ENCODE results near the gene ACTL9.
A peak's percentile ranks its signal among the peaks of the same experiment; 100 is the strongest.

Gene ACTL9

DNA sequence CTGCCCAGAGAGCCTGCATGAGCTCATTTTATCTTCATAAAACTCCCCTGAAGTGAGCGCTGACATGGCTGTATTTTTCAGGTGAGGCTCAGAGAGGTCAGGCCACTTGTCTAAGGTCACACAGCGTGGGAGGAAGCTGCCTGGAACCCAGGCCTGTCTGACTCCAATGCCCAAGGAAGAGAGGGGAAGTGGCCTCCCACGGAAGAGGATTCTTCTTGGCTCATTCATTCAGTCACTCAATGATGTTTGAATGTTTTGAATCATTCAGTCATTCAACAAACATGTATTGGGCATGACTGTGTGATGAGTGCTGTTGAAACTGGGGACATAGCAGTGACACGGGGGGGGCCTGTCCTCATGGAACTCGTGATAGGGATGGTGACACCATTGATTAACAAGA lies 12.0 kb downstream of the ACTL9 start:
- no peak for DNase-seq (ENCODE audit: low read depth in 2 of 2)

DNA sequence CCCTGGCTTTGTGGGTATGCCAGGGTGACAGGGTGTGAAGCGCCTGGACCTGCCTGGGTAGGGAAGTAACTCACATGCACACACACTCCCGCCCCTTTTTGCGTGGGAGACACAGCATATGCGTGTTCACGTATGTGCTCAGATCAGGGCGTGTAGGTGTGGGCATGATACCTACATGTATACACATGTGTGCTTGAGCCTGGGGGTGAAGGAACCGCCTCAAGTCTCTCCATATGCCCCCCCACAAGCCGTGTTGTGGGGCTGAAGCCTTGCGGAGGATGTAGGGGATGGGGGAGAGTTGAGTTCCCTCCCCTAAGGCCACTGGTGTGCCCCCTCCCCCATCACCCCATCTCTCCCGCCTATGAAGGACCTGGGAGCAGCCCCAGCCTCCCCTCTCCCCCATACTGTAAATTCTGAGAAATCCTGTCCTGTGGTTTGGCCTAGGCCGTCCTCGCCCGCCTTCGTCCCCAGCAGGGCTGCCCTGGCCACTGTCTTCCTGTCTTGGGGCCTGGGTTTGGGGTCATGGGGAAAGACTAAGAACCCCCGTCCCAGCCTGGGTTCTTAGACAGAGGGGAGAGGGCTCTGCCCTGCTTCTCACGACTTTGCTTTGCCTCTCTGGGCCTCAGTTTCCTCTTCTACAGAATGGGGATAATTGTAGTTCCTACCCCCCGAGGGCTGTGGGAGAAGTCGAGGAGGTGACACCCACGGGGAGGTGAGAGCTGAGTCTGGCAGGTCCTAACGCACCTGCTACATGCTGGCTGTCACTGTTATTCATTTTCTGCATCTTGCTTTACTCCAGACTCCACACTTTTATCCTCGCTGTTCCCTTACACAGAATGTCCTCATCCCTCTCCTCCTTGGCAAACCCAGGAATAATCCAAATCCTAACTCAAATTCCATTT lies 14.3 kb downstream of the ACTL9 start:
- DNase-seq (ENCODE audit: low read depth in 2 of 2) = no peak

GRCh38 chr19:8682931-8683330 lies 15.7 kb downstream of the ACTL9 start:
- DNase-seq (ENCODE audit: low read depth in 2 of 2) = no peak

GRCh38 chr19:8682472-8682871 lies 16.1 kb downstream of the ACTL9 start:
- DNase-seq (ENCODE audit: low read depth in 2 of 2) = no peak

DNA sequence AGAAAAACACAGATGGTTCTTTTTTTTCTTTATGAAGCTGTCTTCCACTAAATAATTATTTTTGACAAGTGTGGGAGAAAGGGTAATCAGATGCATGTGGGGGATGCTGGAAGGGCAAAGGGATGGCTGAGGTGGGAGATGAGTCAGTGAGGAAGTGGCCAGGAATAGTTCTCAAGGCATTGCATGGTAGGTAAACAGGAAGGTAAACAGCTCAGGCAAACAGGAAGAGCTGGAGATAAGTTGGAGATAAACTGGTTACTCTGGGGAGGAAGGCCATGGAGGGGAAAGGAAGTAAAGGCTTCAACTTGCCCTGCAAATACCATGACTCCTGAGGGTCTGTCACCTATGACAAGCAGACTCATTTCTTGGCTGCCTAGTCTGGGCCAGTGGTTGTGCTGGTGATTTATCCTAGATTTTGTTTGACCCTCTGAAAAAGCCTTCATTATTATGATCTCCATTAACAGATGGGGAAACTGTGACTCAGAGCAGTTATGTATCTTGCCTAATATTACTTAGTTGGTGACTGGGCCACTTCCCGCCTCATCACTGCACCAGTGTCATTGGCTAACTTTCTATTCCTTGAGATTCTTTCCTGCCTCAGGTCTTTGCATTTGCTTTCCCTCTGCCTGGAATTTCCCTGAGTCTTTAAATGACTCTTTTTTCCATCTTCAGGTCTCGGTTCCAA lies 17.1 kb downstream of the ACTL9 start:
- DNase-seq (ENCODE audit: low read depth in 2 of 2) = no peak

DNA sequence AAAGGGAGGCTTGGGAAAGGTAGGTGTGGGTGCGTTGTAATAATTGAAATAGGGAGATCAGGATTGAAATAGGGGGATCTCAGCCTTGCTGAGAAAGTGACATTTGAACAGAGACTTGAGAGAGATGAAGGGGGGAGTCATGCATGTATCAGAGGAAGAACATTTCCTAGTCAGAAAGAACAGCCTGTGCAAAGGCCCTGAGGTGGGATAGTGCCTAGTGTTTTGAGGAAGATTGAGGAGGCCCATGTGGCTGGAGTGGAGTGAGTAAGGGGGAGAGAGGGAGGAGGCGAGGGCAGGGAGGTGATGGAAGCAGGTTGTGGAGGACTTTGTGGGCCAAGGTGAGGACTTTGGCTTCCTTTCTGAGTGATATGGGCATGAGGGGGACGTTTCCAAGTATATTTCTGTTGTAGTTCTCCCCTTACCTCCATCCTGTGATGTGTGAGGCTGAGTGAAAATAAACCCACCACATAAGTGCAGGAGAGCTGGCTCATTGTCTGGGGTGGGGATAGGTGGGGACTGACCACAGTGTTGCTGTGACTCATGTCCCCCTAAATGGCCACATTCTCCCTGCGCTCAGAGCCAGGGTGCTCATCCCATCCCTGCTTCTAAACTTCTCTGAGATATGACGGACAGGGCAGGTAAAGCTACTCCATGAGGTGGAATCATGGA lies 17.8 kb downstream of the ACTL9 start:
- no peak for DNase-seq (ENCODE audit: low read depth in 2 of 2)

DNA sequence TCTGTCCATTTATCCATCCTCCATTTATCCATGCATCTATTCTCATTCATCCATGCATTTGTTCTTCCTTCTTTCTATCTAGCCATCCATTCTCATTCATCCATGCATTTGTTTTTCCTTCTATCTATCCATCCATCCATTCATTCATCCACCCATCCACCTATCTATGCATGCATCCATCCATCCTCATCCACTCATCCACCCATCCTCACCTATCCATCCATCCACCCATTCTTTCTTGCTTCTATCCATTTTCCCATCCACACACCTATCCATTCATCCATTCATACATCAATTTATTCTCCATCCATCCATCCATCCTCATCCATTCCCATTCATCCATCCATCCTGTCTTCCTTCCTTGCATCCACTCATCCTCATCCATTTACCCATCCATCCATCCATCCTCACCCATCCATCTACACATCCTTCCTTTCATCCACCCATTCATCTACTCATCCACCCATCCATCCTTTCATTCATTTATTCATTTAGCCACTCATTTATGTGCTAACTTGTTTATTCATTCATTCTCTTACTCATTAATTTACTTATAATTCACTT lies 20.3 kb downstream of the ACTL9 start:
- DNase-seq (ENCODE audit: low read depth in 2 of 2) = no peak

GRCh38 chr19:8675066-8675465 lies 23.5 kb downstream of the ACTL9 start:
- no peak for DNase-seq (ENCODE audit: low read depth in 2 of 2)

GRCh38 chr19:8673276-8673891 lies 25.2 kb downstream of the ACTL9 start:
- no peak for DNase-seq (ENCODE audit: low read depth in 2 of 2)

GRCh38 chr19:8666814-8667405 lies 31.7 kb downstream of the ACTL9 start:
- DNase-seq (ENCODE audit: low read depth in 2 of 2) = no peak

- no peak for DNase-seq (ENCODE audit: low read depth in 2 of 2)
Measured at GRCh38 chr19:8665468-8666213, 33.0 kb downstream of the ACTL9 start.

- no peak for DNase-seq (ENCODE audit: low read depth in 2 of 2)
Measured at GRCh38 chr19:8664671-8665057, 33.9 kb downstream of the ACTL9 start.

DNA sequence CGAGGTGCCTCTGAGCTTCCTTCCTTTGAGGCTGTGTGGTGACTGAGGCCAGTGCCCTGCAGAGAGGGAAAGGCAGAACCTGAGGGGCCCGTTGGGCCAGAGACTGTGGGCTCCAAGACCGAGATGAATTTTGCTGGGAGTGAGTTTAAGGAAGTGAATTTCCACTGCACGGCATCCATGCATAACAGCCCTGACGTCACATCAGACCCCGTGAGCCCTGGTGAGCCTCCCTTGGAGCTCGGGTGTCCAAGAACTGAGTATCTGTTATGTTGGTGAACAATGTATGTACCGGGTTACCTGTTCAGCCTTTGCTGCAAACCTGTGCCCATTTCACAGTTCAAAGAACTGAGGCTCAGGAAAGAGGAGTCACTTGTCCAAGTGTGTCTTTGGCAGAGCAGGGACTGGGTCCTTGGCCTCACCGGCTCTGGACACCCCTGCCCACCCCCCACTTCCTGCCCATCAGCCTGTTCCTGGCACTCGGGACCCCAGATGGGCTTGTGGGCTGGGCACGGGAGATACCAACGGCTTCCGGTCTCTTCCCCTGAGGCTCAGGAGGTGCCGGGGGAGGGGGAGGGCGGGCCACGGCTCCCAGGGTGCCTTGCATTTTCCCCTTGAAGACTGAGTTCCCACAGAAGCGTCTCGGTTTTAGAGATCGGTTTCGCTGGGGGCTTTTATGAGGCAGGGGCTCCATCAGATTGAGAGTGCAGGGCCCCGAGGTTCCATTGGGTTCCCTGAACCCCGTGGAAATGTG lies 34.5 kb downstream of the ACTL9 start:
- DNase-seq (ENCODE audit: low read depth in 2 of 2) = peak; percentile 2 to 37

DNA sequence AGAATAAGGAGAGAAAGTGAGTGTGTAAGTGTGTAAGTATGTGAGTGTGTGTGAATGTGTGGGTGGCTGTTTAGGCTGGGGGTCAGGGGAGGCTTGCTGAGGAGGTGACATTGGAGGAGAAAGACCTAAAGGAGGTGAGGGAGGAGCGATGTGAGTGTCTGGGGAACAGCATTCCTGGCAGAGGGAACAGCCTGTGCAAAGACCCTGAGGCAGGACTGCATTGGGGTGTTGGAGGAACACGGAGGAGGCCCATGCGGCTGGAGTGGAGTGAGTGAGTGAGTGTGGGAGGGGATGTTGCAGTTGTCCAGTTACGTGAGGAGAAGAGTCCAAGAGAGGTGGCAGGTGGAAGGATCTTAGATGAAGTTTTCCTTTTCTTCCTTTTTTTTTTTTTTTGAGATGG lies 36.3 kb downstream of the ACTL9 start:
- no peak for DNase-seq (ENCODE audit: low read depth in 2 of 2)

- DNase-seq (ENCODE audit: low read depth in 2 of 2) = no peak
Measured at GRCh38 chr19:8659905-8660304, 38.7 kb downstream of the ACTL9 start.

- DNase-seq (ENCODE audit: low read depth in 2 of 2) = no peak
Measured at GRCh38 chr19:8657869-8658268, 40.7 kb downstream of the ACTL9 start.

DNA sequence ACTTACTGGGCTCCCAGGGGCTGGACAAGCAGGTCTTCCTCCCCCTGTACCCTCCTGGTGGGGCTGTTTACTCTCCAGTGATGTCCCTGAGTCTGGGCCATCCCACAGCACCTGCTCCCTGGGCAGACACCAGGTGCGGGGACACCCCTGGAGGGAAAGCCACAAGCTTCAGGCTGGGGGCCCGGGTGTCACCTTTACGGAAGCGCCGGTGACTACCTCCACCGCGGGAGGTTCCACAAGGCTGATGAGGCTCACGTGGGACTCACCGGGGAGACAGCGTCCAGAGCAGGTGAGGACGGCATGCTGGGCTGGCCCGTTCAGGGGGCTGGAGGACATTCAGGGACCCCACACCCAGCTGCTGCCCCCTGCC lies 43.3 kb downstream of the ACTL9 start:
- DNase-seq (ENCODE audit: low read depth in 2 of 2) = no peak

DNA sequence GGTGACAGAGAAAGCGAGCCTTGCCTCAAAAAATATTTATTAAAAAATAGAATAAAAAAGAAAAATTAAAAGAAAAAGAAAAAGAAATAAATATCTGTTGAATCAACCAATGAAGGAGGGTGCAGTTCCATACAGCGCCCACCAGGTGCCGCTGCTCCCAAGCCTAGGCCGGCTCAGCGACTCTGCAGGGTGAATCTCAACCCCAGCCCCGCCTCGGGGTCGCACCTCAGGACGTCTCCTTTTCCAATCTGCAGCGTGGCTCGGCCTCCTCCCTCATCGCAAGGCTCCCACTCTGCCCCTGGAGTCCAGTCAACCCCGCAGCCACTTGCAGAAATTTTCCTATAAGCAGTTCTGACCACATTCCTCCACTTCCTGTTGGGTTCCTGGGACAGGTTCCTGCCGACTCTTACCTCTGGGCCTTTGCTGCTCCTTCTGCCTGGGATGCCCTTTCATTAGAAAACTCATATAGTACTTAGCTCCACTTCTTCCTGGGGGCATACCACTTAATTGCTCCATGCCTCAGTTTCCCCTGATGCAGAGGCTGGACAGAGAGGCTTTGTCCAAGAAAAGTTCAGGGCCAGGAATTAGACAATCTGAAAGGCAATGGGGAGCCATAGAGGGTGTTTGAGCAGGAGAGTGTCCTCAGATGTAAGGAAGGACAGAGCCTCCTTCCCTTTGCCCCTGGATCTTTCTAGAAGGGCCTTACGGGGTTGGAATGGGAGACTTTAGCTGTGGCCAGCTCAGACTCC lies 43.8 kb downstream of the ACTL9 start:
- DNase-seq (ENCODE audit: low read depth in 2 of 2) = peak; percentile 41 to 54

- no peak for DNase-seq (ENCODE audit: low read depth in 2 of 2)
Measured at GRCh38 chr19:8648240-8648639, 50.4 kb downstream of the ACTL9 start.
